Lung microvascular endothelial cell (primary cell): Measurements from ENCODE around the gene NFAM1. TPM values are rescaled to one million over a fixed set of nuclear protein-coding genes. Genes with fewer than 3 reads are reported as not detected.

Experiments
- DNase-seq, 2 donors: peaks; one replicate each; pipeline versions ENCODE4 v3.0.0 to v3.0.0-alpha.2; 2010; ENCODE audit warnings: low read depth in 2 of 2
- total RNA-seq: library from RNA; depleted of rRNA; stranded (reverse); fragments of >200 nt; gene quantifications from 2 replicates; pipeline ENCODE4 v1.2.1, GENCODE V29; 2014

The NFAM1 gene
- total RNA-seq, 1 donor from 2014 or later = not detected

- DNase-seq = no peak
Observed at GRCh38 chr22:42383851-42384417, 48.3 kb downstream of the NFAM1 start.

- DNase-seq = no peak
Observed at GRCh38 chr22:42383287-42383686, 48.9 kb downstream of the NFAM1 start.

GRCh38 chr22:42380769-42381551 is 51.2 kb downstream of the NFAM1 start:
- DNase-seq = no peak

- no peak for DNase-seq
Observed at GRCh38 chr22:42379966-42380537, 52.2 kb downstream of the NFAM1 start.

GRCh38 chr22:42376711-42377554 is 55.3 kb downstream of the NFAM1 start:
- no peak for DNase-seq

GRCh38 chr22:42375982-42376381 is 56.2 kb downstream of the NFAM1 start:
- DNase-seq = no peak

- no peak for DNase-seq
Observed at GRCh38 chr22:42372976-42373375, 59.2 kb downstream of the NFAM1 start.

GRCh38 chr22:42371501-42371900 is 60.7 kb downstream of the NFAM1 start:
- no peak for DNase-seq

- no peak for DNase-seq
Observed at GRCh38 chr22:42371099-42371498, 61.1 kb downstream of the NFAM1 start.

GRCh38 chr22:42369250-42370041 is 62.8 kb downstream of the NFAM1 start:
- peak; percentile 78 to 83 for DNase-seq

- DNase-seq = no peak
Observed at GRCh38 chr22:42368379-42369249, 63.6 kb downstream of the NFAM1 start.

- no peak for DNase-seq
Observed at GRCh38 chr22:42367980-42368378, 64.2 kb downstream of the NFAM1 start.

GRCh38 chr22:42366806-42367581 is 65.2 kb downstream of the NFAM1 start:
- no peak for DNase-seq

- no peak for DNase-seq
Observed at GRCh38 chr22:42365942-42366695, 66.1 kb downstream of the NFAM1 start.

- DNase-seq = no peak
Observed at GRCh38 chr22:42365111-42365865, 66.9 kb downstream of the NFAM1 start.

- no peak for DNase-seq
Observed at GRCh38 chr22:42364604-42365110, 67.5 kb downstream of the NFAM1 start.

- no peak for DNase-seq
Observed at GRCh38 chr22:42363892-42364291, 68.3 kb downstream of the NFAM1 start.

GRCh38 chr22:42361523-42361922 is 70.7 kb downstream of the NFAM1 start:
- DNase-seq = no peak
